Activated CD4-positive, alpha-beta T cell treated with anti-CD3 and anti-CD28 coated beads, Interleukin-2, amount 10 ng/mL, durations not matched to agents 24 days and 14 days (primary cell): ENCODE data around the gene GDF3. TPM values are rescaled to one million over a fixed set of nuclear protein-coding genes. Genes with fewer than 3 reads are reported as not detected.
A peak's percentile ranks its signal among the peaks of the same experiment; 100 is the strongest.
"Not testable (repeated sequence)": the region's sequence is repeated elsewhere in the genome, so short reads cannot be mapped to it uniquely, and the experiment has no call there.

Experiments used
- DNase-seq: peaks from one replicate; pipeline ENCODE4 v3.0.0; 2022
- H3K27ac Mint-ChIP-seq: one replicate; pipeline ENCODE4 v1.8.0; 2022; ENCODE audit warnings: mild to moderate bottlenecking, mixed read lengths
- H3K27me3 Mint-ChIP-seq: one replicate; pipeline ENCODE4 v1.8.0; 2022; ENCODE audit warnings: mixed read lengths
- H3K36me3 Mint-ChIP-seq: one replicate; pipeline ENCODE4 v1.8.0; 2022; ENCODE audit warnings: low read depth, mild to moderate bottlenecking, mixed read lengths
- H3K4me1 Mint-ChIP-seq: one replicate; pipeline ENCODE4 v1.8.0; 2021; ENCODE audit warnings: mixed read lengths
- H3K4me3 Mint-ChIP-seq: one replicate; pipeline ENCODE4 v1.8.0; 2022; ENCODE audit warnings: mild to moderate bottlenecking, moderate library complexity, mixed read lengths
- H3K9me3 Mint-ChIP-seq: one replicate; pipeline ENCODE4 v1.8.0; 2021; ENCODE audit warnings: mixed read lengths
- intact Hi-C: fragments of 100-400 bp; cut with micrococcal nuclease; formaldehyde crosslinking; loops from one replicate; pipeline ENCODE4 v1.15.1; 2023
- total RNA-seq: library from RNA; stranded (reverse); gene quantifications from 2 replicates; pipeline ENCODE4 v1.2.3, GENCODE V29; 2022

Gene GDF3
- total RNA-seq, 1 donor from 2014 or later = not detected

DNA sequence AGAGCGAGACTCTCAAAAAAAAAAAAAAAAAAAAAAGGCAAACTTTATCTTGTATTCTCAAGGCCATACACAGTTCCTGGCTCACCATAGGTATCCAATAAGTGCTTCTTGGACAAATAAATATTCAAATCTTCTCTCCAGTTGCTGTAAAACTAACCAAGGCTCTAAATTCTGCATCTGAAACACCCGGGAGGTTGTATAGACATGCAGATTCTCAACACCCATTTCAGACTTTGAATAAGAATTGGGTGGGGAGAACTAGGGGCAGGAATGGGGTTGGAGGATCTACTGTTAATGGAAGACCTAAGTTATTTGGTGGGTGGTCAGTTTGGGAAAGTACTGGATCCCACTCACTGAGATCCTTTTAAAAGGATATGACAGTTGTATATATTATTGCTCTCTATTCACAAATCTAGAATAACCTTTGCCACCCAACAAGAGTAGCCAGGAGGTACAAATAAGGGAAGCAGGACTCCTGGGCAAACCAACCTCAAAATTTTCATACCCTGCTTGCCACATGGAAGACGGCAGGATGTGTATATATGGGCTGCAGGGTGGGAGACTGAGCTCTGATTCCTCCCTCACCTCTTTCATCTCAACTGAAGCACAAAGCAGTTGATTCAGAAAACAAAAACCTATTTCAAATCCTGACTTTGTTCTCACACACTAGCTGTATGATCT lies 879 bp downstream of the GDF3 start:
- peaks cover 18% of the 10 kb centered on the region for H3K27me3 Mint-ChIP-seq
- intact Hi-C loops = no loop called here
- no peaks in the 10 kb centered on the region for H3K4me1 Mint-ChIP-seq
- DNase-seq = no peak
- no peaks in the 10 kb centered on the region for H3K36me3 Mint-ChIP-seq
- no peak overlapping the region for H3K27ac Mint-ChIP-seq
- no peak overlapping the region for H3K4me3 Mint-ChIP-seq
- no peaks in the 10 kb centered on the region for H3K9me3 Mint-ChIP-seq

DNA sequence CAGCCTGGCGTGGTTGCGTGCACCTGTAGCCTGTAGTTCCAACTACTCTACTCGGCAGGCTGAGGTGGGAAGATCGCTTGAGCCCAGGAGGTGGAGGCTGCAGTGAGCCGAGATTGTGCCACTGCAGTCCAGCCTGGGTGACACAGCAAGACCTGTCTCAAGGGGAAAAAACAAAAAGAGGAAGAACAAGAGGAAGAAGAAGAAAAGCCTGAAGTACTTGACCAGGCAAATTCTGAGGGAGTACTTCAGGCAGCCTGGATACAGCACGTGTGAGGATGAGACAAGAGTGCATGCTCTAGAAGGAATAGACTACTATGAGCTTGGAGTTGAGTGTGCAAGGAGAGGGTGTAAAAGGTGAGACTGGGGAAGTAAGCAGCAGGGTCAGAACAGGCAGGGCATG lies 1.8 kb downstream of the GDF3 start:
- H3K36me3 Mint-ChIP-seq = no peaks in the 10 kb centered on the region
- H3K27ac Mint-ChIP-seq = no peak overlapping the region
- H3K27me3 Mint-ChIP-seq = peaks cover 18% of the 10 kb centered on the region
- intact Hi-C loops = no loop called here
- DNase-seq = no peak
- no peak overlapping the region for H3K4me3 Mint-ChIP-seq
- H3K9me3 Mint-ChIP-seq = no peaks in the 10 kb centered on the region
- H3K4me1 Mint-ChIP-seq = no peaks in the 10 kb centered on the region

DNA sequence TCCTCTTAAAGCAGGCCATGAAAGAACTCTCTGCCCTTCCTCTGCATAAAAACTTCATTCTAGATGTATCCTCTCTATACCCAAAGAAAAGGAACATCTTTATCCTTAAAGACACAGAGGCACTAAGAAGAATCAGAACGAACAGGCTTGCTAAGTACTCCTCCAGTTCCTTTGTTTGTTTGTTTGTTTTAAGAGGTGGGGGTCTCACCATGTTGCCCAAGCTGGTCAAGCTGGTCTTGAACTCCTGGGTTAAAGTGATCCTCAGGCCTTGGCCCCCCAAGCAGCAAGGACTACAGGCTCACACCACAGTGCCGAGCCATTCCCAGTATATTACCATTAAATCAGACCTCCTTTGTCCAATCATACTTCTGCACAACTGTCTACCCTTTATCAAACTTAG lies 14.0 kb downstream of the GDF3 start:
- DNase-seq = no peak
- no peaks in the 10 kb centered on the region for H3K27me3 Mint-ChIP-seq
- no peak overlapping the region for H3K27ac Mint-ChIP-seq
- intact Hi-C loops = no loop called here
- H3K4me3 Mint-ChIP-seq = no peak overlapping the region
- H3K9me3 Mint-ChIP-seq = no peaks in the 10 kb centered on the region
- peaks cover 6% of the 10 kb centered on the region for H3K4me1 Mint-ChIP-seq
- no peaks in the 10 kb centered on the region for H3K36me3 Mint-ChIP-seq

DNA sequence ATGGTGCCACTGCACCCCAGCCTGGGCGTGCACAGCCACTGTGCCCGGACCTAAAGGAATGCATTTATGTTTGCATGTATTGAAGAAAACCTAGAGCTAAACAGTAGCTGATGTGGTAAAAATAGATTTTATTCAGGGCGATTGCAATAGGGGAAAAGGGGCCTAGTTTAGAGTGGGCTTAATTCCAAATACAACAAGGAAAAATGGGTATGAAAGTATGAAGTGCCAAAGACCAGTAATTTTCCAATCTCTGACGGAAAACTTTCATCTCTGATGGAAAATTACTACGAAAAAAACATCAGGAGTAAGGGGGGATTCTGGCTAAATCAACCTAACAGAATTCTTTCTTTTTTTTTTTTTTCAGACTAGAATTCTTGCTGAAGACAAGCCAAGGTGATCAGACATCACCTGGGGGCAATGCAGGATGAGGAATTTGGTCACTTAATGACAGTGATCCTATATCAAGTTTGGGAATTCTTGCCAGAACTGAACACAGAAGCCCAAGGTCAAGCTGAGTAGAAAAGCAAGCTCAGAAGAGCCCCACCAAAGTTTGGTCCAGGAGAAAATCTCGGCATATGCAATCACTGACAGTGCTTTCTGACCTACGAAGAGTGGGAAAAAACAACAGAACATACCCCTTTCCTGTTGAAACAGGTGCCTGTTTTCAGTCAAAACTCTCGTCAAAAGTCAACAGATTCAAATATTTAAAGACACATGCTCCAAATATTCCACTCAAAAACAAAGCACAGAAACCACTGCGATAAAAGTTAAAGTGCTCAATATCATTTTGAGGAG lies 16.1 kb downstream of the GDF3 start:
- Mint-ChIP-seq H3K27ac (no peak overlapping the region), H3K36me3 (no peaks in the 10 kb centered on the region), H3K27me3 (peaks cover 2% of the 10 kb centered on the region), H3K9me3 (no peaks in the 10 kb centered on the region), H3K4me1 (peaks cover 6% of the 10 kb centered on the region), H3K4me3 (no peak overlapping the region)
- intact Hi-C loops = no loop called here
- no peak for DNase-seq

DNA sequence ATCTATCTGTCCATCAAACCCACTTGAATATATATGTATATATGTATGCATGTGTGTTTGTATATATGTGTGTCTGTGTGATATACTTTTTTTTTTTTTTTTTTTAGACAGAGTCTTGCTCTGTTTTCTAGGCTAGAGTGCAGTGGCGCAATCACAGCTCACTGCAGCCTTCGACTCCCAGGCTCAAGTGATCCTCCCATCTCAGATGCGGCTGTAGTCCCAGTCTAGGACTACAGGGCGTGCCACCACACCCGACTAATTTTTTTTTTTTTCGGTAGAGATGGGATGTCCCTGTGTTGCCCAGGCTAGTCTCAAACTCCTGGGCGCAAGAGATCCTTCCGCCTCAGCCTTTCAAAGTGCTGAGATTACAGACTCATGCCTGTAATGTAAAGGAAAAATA lies 16.8 kb downstream of the GDF3 start:
- Mint-ChIP-seq H3K27ac (no peak overlapping the region), H3K36me3 (no peaks in the 10 kb centered on the region), H3K4me3 (no peak overlapping the region), H3K27me3 (peaks cover 2% of the 10 kb centered on the region), H3K9me3 (no peaks in the 10 kb centered on the region), H3K4me1 (peaks cover 6% of the 10 kb centered on the region)
- intact Hi-C loops = no loop called here
- no peak for DNase-seq

DNA sequence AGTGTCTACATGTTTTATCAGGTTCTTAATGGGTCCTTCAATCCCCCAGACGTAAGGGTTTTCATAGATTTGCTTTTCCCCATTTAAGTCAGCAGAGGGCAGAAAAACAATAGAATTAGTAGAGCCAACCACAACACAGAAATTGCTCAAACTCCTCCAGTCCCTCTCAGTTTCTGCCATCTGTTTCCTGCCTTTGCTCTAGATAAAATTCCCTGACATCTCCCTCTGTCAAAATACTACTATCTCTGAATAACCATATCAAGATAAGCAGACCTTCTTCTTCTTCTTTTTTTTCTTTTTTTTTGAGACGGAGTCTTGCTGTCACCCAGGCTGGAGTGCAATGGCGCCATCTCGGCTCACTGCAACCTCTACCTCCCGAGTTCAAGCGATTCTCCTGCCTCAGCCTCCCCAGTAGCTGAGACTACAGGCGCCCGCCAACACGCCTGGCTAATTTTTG lies 18.1 kb downstream of the GDF3 start:
- not testable (repeated sequence) for H3K4me1 Mint-ChIP-seq, H3K9me3 Mint-ChIP-seq, H3K27ac Mint-ChIP-seq, DNase-seq, H3K27me3 Mint-ChIP-seq, H3K36me3 Mint-ChIP-seq
- H3K4me3 Mint-ChIP-seq = peak overlapping the region; percentile 32
- intact Hi-C loops = loop anchor here (1.0 kb wide), 1 partner anchor 130 kb away; no protein-coding TSS in a partner anchor

DNA sequence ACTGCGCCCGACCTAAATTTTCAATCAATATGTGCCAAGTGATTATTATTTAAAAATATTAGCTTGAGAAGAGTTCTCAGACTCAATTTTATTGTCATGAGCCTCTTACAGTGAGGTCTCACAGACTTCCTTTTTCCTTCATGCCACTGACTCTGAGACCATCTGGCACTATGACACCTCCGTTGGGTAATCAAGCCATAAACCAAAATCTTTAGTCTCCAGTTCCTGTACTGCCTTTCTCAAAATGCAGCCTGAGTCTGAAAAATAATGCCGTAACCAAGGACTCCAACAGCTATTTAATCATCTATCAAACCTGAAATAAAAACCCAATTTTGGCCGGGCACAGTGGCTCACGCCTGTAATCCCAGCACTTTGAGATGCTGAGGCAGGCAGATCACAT lies 20.1 kb downstream of the GDF3 start:
- H3K4me3 Mint-ChIP-seq, H3K4me1 Mint-ChIP-seq, DNase-seq, H3K27ac Mint-ChIP-seq, H3K27me3 Mint-ChIP-seq, intact Hi-C loops, H3K9me3 Mint-ChIP-seq, H3K36me3 Mint-ChIP-seq: not testable (repeated sequence)

DNA sequence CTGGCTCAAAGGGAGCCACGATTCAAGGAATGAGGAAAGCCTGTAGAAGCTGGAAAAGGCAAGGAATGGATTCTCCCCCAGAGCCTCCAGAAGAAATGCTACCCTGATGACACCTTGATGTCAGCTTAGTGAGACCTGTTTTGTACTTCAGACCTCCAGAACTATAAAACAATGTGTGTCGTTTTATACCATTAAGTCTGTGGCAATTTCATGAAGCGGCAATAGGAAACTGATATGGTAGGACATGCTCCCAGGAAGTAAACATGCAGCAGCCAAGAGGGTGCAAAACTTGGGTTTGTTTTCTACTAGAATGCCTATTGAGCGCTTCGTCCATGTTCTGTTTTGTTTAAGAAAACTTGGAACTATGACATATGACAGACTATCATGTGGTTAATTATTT lies 27.4 kb downstream of the GDF3 start:
- intact Hi-C loops = no loop called here
- H3K4me1 Mint-ChIP-seq = no peaks in the 10 kb centered on the region
- no peaks in the 10 kb centered on the region for H3K27me3 Mint-ChIP-seq
- no peaks in the 10 kb centered on the region for H3K9me3 Mint-ChIP-seq
- no peak overlapping the region for H3K4me3 Mint-ChIP-seq
- no peak for DNase-seq
- H3K27ac Mint-ChIP-seq = no peak overlapping the region
- no peaks in the 10 kb centered on the region for H3K36me3 Mint-ChIP-seq

DNA sequence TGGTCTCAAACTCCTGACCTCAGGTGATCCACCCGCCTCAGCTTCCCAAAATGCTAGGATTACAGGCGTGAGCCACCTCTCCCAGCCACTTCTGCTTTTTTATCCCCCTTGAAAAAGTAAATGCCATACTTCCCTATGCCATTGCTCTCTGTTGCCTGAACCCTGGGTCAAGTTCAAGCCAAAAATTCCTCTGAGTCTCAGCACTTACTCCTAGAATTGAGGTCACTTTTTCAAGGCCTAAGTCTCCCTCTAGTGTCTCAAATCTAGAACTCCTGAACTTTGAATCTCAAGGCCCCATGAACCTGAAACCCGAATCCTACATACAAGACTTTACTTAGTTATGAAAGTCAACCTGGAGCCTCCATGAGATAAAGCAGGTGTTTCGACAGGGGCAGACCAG lies 28.4 kb downstream of the GDF3 start:
- no peaks in the 10 kb centered on the region for H3K4me1 Mint-ChIP-seq
- H3K4me3 Mint-ChIP-seq = no peak overlapping the region
- intact Hi-C loops = no loop called here
- no peak overlapping the region for H3K27ac Mint-ChIP-seq
- no peaks in the 10 kb centered on the region for H3K36me3 Mint-ChIP-seq
- no peak for DNase-seq
- H3K9me3 Mint-ChIP-seq = no peaks in the 10 kb centered on the region
- no peaks in the 10 kb centered on the region for H3K27me3 Mint-ChIP-seq

DNA sequence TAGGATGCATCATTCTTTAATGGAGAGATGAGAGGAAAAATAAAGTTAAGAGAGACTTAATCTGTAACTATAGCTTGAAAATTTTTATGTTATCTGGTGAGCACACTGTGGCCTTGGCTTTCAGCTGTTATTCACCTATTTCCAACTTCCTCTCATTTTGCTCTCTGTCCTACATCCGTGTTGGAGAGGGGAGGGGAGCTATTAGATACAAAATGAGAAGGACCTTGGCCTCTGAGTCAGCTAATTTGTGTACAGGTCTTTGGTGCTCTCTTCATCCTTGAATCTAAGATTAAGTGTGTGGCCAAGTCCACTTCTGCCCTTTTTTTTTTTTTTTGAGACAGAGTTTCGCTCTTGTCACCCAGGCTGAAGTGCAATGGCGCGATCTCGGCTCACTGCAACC lies 29.0 kb downstream of the GDF3 start:
- no peak overlapping the region for H3K4me3 Mint-ChIP-seq
- no peak overlapping the region for H3K27ac Mint-ChIP-seq
- intact Hi-C loops = no loop called here
- H3K9me3 Mint-ChIP-seq = no peaks in the 10 kb centered on the region
- no peaks in the 10 kb centered on the region for H3K36me3 Mint-ChIP-seq
- no peaks in the 10 kb centered on the region for H3K27me3 Mint-ChIP-seq
- H3K4me1 Mint-ChIP-seq = no peaks in the 10 kb centered on the region
- DNase-seq = no peak

DNA sequence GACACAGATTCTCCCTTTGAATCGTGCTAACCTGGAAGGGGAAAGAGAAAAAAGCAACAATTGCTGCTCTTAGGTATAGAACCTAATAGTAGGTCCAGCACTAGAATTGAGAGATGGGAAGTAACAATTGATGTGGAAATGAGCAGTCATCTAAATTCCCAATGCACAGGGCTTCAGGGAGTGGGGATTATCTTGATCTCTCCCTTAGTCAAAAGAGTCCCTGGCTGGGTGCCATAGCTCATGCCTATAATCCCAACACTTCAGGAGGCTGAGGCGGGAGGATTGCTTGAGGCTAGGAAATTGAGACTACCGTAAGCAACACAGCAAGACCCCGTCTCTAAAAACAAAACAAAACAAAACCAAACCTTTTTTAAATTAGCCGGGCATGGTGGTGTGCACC lies 33.8 kb downstream of the GDF3 start:
- Mint-ChIP-seq H3K27me3 (no peaks in the 10 kb centered on the region), H3K27ac (no peak overlapping the region), H3K4me3 (no peak overlapping the region), H3K36me3 (no peaks in the 10 kb centered on the region), H3K9me3 (no peaks in the 10 kb centered on the region), H3K4me1 (no peaks in the 10 kb centered on the region)
- no peak for DNase-seq
- intact Hi-C loops = no loop called here

DNA sequence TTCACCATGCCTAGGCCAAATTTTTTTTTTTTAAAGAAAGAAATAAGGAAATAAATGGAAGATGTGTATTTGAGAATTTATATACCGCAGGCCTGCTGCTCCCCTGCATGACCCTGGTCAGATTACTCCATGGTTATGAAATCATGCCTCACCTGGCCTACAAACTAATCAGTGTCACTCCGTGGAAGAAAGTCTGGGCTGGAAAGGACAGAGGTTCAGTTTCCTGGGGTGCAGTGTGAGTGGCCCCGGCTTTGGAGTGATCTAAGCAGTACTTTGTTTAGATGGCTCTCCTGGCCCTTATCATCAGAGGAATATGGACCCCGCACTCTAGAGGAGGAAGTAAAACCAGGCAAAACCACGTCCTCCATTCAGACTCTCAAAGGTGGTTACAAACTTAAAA lies 39.5 kb downstream of the GDF3 start:
- no peaks in the 10 kb centered on the region for H3K27me3 Mint-ChIP-seq
- no peaks in the 10 kb centered on the region for H3K36me3 Mint-ChIP-seq
- intact Hi-C loops = no loop called here
- no peaks in the 10 kb centered on the region for H3K4me1 Mint-ChIP-seq
- no peak for DNase-seq
- no peak overlapping the region for H3K4me3 Mint-ChIP-seq
- no peak overlapping the region for H3K27ac Mint-ChIP-seq
- no peaks in the 10 kb centered on the region for H3K9me3 Mint-ChIP-seq

DNA sequence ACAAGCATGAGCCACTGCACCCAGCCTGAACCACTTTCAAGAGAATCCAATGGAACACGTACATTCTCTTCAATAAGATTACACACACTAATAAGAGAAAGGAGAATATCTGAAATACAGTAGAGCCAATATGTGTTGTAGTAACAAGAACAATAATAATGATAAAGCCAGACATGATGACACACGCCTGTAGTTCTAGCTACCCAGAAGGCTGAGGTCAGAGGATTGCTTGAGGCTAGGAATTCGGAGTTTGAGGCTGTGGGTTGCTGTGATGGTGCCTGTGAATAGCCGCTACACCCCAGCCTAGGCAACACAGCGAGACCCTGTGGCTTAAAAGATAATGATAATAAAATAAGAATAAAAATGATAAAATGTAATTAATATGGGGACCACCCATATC lies 45.5 kb downstream of the GDF3 start:
- H3K9me3 Mint-ChIP-seq = no peaks in the 10 kb centered on the region
- peaks cover 3% of the 10 kb centered on the region for H3K27me3 Mint-ChIP-seq

DNA sequence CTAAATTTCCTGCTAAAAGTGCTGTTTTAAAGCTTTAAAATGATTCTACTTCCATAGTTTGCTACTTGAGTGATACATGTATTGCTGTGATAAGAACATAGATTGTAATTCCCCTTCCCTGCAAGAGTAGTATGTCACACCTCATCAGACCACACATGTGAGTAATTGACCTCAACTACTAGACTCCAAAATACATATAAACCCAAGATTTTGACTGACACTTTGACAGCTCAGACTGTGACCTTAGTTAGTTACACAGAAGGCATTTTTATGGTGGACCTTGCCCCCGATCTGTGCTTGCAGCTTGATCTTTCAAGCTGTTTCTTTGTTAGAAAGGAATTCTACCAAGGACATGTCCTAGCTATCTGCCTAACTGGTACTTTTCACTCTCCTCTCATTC lies 48.5 kb downstream of the GDF3 start:
- Mint-ChIP-seq H3K36me3 (no peaks in the 10 kb centered on the region), H3K4me1 (no peaks in the 10 kb centered on the region), H3K4me3 (no peak overlapping the region), H3K27ac (no peak overlapping the region), H3K27me3 (peaks cover 3% of the 10 kb centered on the region), H3K9me3 (no peaks in the 10 kb centered on the region)
- intact Hi-C loops = no loop called here
- DNase-seq = peak; percentile 6

More for the DNA sequence above, 45.5 kb downstream of the GDF3 start:
- Mint-ChIP-seq H3K4me1 (no peaks in the 10 kb centered on the region), H3K27ac (no peak overlapping the region), H3K36me3 (no peaks in the 10 kb centered on the region), H3K4me3 (no peak overlapping the region)
- no peak for DNase-seq
- intact Hi-C loops = no loop called here

DNA sequence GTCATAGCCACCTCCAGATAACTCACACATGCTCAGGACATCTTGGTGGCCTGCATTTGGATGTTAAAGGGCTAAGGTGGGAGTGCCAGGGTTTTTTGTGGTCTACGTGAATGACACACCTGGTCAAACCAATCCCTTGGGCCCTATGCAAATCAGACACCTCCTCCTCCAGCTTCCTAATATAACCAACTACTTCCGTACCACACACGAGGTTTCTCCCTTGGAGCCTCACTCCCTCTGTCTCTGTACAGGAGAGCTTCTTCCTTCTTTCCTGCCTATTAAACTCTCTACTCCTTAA lies 49.4 kb downstream of the GDF3 start:
- no peaks in the 10 kb centered on the region for H3K4me1 Mint-ChIP-seq
- H3K27me3 Mint-ChIP-seq = peaks cover 3% of the 10 kb centered on the region
- intact Hi-C loops = no loop called here

More for the DNA sequence above, 49.4 kb downstream of the GDF3 start:
- H3K9me3 Mint-ChIP-seq = no peaks in the 10 kb centered on the region
- no peaks in the 10 kb centered on the region for H3K36me3 Mint-ChIP-seq
- DNase-seq = no peak
- H3K4me3 Mint-ChIP-seq = no peak overlapping the region
- H3K27ac Mint-ChIP-seq = no peak overlapping the region
